ENCODE measurements around the gene UBA5.

The UBA5 gene

DNA sequence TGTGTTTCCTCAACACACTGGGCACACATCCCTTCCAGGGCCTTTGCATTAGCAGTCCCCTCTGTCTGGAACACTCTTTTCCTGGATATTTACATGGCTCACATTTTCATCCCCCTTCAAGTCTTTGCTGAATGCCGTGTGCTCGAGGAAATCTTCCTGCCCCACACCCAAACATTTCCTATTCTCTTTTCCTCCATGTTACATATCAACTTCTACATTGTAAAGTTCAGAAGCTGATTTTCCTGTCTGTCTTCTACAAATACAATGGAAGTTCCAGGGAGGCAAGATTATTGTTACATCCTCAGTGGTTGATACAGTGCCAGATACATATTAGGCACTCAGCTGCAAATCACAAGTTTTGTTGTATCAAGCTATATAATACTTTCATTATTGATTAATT is 4.7 kb upstream of the UBA5 start:
- no peak overlapping the region for H2AFZ ChIP-seq
- H3K27me3 ChIP-seq (ENCODE audit: control insufficient read depth, insufficient read depth, low read length): no peaks in the 10 kb centered on the region
- no peak overlapping the region for H3K4me2 ChIP-seq (ENCODE audit: low read length)
- no peak overlapping the region for H3K4me3 ChIP-seq (ENCODE audit: low read depth, low read length)
- no peaks in the 10 kb centered on the region for H3K36me3 ChIP-seq (ENCODE audit: control insufficient read depth, insufficient read depth, low read length)
- H3K4me1 ChIP-seq: peaks cover 11% of the 10 kb centered on the region
- peaks cover 30% of the 10 kb centered on the region for H3K79me2 ChIP-seq
- H3K9me3 ChIP-seq (ENCODE audit: control insufficient read depth, low read length): no peaks in the 10 kb centered on the region
- TF ChIP-seq, protein P1, sequence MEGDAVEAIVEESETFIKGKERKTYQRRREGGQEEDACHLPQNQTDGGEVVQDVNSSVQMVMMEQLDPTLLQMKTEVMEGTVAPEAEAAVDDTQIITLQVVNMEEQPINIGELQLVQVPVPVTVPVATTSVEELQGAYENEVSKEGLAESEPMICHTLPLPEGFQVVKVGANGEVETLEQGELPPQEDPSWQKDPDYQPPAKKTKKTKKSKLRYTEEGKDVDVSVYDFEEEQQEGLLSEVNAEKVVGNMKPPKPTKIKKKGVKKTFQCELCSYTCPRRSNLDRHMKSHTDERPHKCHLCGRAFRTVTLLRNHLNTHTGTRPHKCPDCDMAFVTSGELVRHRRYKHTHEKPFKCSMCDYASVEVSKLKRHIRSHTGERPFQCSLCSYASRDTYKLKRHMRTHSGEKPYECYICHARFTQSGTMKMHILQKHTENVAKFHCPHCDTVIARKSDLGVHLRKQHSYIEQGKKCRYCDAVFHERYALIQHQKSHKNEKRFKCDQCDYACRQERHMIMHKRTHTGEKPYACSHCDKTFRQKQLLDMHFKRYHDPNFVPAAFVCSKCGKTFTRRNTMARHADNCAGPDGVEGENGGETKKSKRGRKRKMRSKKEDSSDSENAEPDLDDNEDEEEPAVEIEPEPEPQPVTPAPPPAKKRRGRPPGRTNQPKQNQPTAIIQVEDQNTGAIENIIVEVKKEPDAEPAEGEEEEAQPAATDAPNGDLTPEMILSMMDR (IDR thresholded peaks at IDR 0.05): no peak
- H3K9ac ChIP-seq: no peak overlapping the region
- H3K27ac ChIP-seq: no peak overlapping the region

DNA sequence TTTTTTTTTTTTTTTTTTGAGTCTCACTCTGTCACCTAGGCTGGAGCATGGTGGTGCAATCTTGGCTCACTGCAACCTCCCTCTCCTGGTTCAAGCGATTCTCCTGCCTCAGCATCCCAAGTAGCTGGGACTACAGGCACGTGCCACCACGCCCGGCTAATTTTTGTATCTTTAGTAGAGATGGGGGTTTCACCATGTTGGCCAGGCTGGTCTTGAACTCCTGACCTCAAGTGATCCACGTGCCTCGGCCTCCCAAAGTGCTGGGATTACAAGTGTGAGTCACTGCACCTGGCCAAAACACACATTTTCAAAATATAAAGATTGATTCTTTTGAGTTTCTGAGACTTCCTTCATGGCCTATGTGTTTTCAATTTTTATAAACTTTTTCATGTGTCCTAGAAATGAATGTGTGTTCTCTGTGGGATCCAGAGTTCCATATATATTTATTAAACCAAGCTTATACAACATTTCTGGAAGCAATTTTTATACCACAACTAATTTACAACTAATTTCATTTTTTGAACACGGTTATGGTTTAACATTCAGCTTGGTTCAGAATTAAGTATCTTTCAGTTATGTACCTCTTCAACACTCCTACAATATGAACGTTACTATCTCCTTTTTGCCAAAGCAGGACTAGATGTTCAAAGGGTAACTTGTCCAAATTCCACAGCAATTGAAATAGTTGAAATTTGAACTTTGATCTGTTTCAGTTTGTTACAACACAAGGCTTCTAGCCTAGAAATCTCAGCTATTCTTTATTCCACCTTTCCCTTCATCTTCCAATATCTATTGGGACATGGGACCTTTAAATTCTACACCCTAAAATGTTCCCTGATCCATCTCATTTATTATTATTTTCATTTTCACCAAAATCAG is 2.0 kb upstream of the UBA5 start:
- peaks cover 36% of the 10 kb centered on the region for H3K79me2 ChIP-seq
- no peak overlapping the region for H3K27ac ChIP-seq
- H3K4me2 ChIP-seq (ENCODE audit: low read length): peak overlapping the region; percentile 75
- H3K9ac ChIP-seq: no peak overlapping the region
- TF ChIP-seq, protein P1 (IDR thresholded peaks at IDR 0.05): no peak
- no peaks in the 10 kb centered on the region for H3K9me3 ChIP-seq (ENCODE audit: control insufficient read depth, low read length)
- H3K27me3 ChIP-seq (ENCODE audit: control insufficient read depth, insufficient read depth, low read length): no peaks in the 10 kb centered on the region
- peak overlapping the region; percentile 85 for H3K4me3 ChIP-seq (ENCODE audit: low read depth, low read length)
- peaks cover 15% of the 10 kb centered on the region for H3K4me1 ChIP-seq
- peak overlapping the region; percentile 96 for H2AFZ ChIP-seq
- H3K36me3 ChIP-seq (ENCODE audit: control insufficient read depth, insufficient read depth, low read length): no peaks in the 10 kb centered on the region

DNA sequence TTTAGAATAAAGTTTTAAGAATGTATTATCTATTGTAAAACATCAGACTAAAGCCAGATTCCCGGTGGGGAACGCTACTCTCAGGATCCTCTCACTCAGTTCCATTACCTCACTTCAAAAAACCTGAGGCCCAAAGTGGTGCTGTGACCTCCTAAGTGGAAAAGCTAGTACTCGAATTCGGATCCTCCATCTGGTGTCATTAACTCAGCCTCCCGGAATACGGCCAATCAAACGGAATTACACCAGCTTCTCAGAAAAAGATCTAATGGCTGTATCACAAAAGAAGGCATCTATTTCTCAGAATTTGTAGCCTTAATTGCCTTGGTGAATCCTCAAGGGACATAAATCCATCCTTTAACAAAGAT is 1.1 kb upstream of the UBA5 start:
- peaks cover 15% of the 10 kb centered on the region for H3K4me1 ChIP-seq
- no peaks in the 10 kb centered on the region for H3K9me3 ChIP-seq (ENCODE audit: control insufficient read depth, low read length)
- H3K27me3 ChIP-seq (ENCODE audit: control insufficient read depth, insufficient read depth, low read length): no peaks in the 10 kb centered on the region
- no peaks in the 10 kb centered on the region for H3K36me3 ChIP-seq (ENCODE audit: control insufficient read depth, insufficient read depth, low read length)
- H2AFZ ChIP-seq: peak overlapping the region; percentile 96
- peak overlapping the region; percentile 75 for H3K4me2 ChIP-seq (ENCODE audit: low read length)
- no peak overlapping the region for H3K9ac ChIP-seq
- peak overlapping the region; percentile 85 for H3K4me3 ChIP-seq (ENCODE audit: low read depth, low read length)
- H3K79me2 ChIP-seq: peaks cover 33% of the 10 kb centered on the region
- TF ChIP-seq, protein P1 (IDR thresholded peaks at IDR 0.05): no peak
- H3K27ac ChIP-seq: peak overlapping the region; percentile 86

DNA sequence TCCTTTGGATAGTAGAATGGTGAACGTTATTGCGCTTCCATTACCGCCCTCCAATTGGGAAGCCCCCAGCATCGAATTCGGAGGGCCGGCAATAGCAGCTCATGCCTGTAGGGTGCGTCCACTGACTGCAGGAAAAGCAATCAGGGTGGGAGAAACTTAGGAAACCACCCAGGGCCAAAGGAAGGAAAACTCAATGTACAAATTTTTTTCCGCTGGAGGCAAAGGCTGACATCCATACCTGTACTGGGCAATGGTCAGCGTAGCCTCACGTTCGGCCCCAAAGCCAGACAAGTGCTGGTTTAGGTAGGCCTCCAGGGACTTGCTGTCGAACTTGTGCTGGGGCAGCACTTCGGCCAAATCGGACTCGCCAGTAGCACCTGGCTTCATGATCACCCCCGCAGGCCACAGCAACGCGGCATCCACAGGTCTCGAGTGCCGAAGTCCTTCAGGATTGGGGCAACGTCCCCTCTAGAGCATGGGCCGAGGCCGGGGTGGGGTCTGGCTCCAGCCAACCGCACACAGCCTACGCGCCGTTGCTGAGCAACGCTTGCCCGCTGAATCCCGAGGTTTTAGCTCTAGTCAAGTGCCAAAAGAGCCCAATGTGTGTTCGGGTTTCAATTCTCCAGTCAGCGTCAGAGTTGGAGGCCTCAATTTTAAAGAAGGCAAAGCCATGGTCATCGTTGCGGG is 621 bp upstream of the UBA5 start, which contains the start of gene ACAD11:
Gene ACAD11 (minus strand): TSS at position 445 of the 687 bp plus-strand sequence. CDS start 58 bp downstream, at position 387.
- TF ChIP-seq, protein P1 (IDR thresholded peaks at IDR 0.05): peak; percentile 49
- H2AFZ ChIP-seq: peak within 1 kb of the TSS; percentile 96
- H3K4me3 ChIP-seq (ENCODE audit: low read depth, low read length): peak within 1 kb of the TSS; percentile 85
- peak within 1 kb of the TSS; percentile 86 for H3K27ac ChIP-seq
- peaks cover 15% of the 10 kb centered on the region for H3K4me1 ChIP-seq
- H3K9ac ChIP-seq: peak within 1 kb of the TSS; percentile 93
- H3K36me3 ChIP-seq (ENCODE audit: control insufficient read depth, insufficient read depth, low read length): no peaks in the 10 kb centered on the region
- no peaks in the 10 kb centered on the region for H3K9me3 ChIP-seq (ENCODE audit: control insufficient read depth, low read length)
- peaks cover 33% of the 10 kb centered on the region for H3K79me2 ChIP-seq
- no peaks in the 10 kb centered on the region for H3K27me3 ChIP-seq (ENCODE audit: control insufficient read depth, insufficient read depth, low read length)
- peak within 1 kb of the TSS; percentile 75 for H3K4me2 ChIP-seq (ENCODE audit: low read length)
